H9 (cell line): ENCODE results near the gene C21orf58. TPM values are rescaled to one million over a fixed set of nuclear protein-coding genes. Genes with fewer than 3 reads are reported as not detected.

ENCODE experiments used
- DNase-seq: peaks from one replicate; pipeline ENCODE4 v3.0.0-alpha.2; 2017
- H2AFZ ChIP-seq: one replicate; pipeline ENCODE4 v1.6.1; 2013; ENCODE audit warnings: mild to moderate bottlenecking, low read length, control low read depth, moderate library complexity
- H2AK5ac ChIP-seq: 2 replicates; pipeline ENCODE4 v1.6.1; 2013; ENCODE audit warnings: low read length, control low read depth, mixed read lengths; ENCODE audit not compliant: insufficient read length
- H2BK120ac ChIP-seq: one replicate; pipeline ENCODE4 v1.6.1; 2013; ENCODE audit warnings: low read depth, mild to moderate bottlenecking, low read length, control low read depth, inconsistent platforms; ENCODE audit not compliant: poor library complexity, severe bottlenecking
- H2BK12ac ChIP-seq: 2 replicates; pipeline ENCODE4 v1.6.1; 2013; ENCODE audit warnings: low read length, control low read depth, mixed read lengths, low read depth; ENCODE audit not compliant: insufficient read length
- H2BK15ac ChIP-seq: 2 replicates; pipeline ENCODE4 v1.6.1; 2013; ENCODE audit warnings: low read depth, low read length, control low read depth
- H2BK20ac ChIP-seq: one replicate; pipeline ENCODE4 v1.6.1; 2013; ENCODE audit warnings: low read depth, mild to moderate bottlenecking, low read length, control low read depth, inconsistent platforms; ENCODE audit not compliant: poor library complexity, severe bottlenecking
- H2BK5ac ChIP-seq: 2 replicates; pipeline ENCODE4 v1.6.1; 2013; ENCODE audit warnings: low read length, control low read depth, mixed read lengths; ENCODE audit not compliant: insufficient read length
- H3K14ac ChIP-seq: 2 replicates; pipeline ENCODE4 v1.6.1; 2013; ENCODE audit warnings: low read length, control low read depth; ENCODE audit not compliant: insufficient read depth
- H3K18ac ChIP-seq: 2 replicates; pipeline ENCODE4 v1.6.1; 2013; ENCODE audit warnings: low read depth, mild to moderate bottlenecking, mixed read lengths, low read length, control low read depth; ENCODE audit not compliant: insufficient read length
- H3K23ac ChIP-seq: 2 replicates; pipeline ENCODE4 v1.6.1; 2013; ENCODE audit warnings: low read length, control low read depth, mixed read lengths, low read depth; ENCODE audit not compliant: insufficient read length
- H3K23me2 ChIP-seq: 2 replicates; pipeline ENCODE4 v1.6.1; 2013; ENCODE audit warnings: low read depth, mild to moderate bottlenecking, mixed read lengths, low read length, control low read depth; ENCODE audit not compliant: insufficient read length, poor library complexity, severe bottlenecking
- H3K27ac ChIP-seq: 2 replicates; pipeline ENCODE4 v1.5.1; 2013; ENCODE audit warnings: low read length, control low read depth, mixed read lengths, low read depth; ENCODE audit not compliant: insufficient read length
- H3K27me3 ChIP-seq: 2 replicates; pipeline ENCODE4 v1.6.1; 2013; ENCODE audit warnings: low read length, control low read depth, inconsistent platforms; ENCODE audit not compliant: insufficient read depth
- H3K4ac ChIP-seq: 2 replicates; pipeline ENCODE4 v1.6.1; 2013; ENCODE audit warnings: low read depth, mild to moderate bottlenecking, control low read depth, inconsistent platforms, low read length, moderate library complexity
- H3K4me1 ChIP-seq: 2 replicates; pipeline ENCODE4 v1.6.1; 2013; ENCODE audit warnings: low read length, control low read depth, inconsistent platforms; ENCODE audit not compliant: insufficient read depth
- H3K4me2 ChIP-seq: 2 replicates; pipeline ENCODE4 v1.6.1; 2013; ENCODE audit warnings: low read length, control low read depth, mixed read lengths; ENCODE audit not compliant: insufficient read length, insufficient read depth
- H3K56ac ChIP-seq: 2 replicates; pipeline ENCODE4 v1.6.1; 2013; ENCODE audit warnings: low read depth, mild to moderate bottlenecking, mixed read lengths, low read length, control low read depth; ENCODE audit not compliant: insufficient read length
- H3K79me1 ChIP-seq: 2 replicates; pipeline ENCODE4 v1.6.1; 2013; ENCODE audit warnings: low read depth, mild to moderate bottlenecking, moderate library complexity, low read length, control low read depth, inconsistent platforms; ENCODE audit not compliant: insufficient read depth, poor library complexity, severe bottlenecking
- H3K79me2 ChIP-seq: 2 replicates; pipeline ENCODE4 v1.6.1; 2013; ENCODE audit warnings: low read length, control low read depth, inconsistent platforms; ENCODE audit not compliant: insufficient read depth
- H3K9ac ChIP-seq: 2 replicates; pipeline ENCODE4 v1.6.1; 2013; ENCODE audit warnings: low read length, control low read depth, mixed read lengths; ENCODE audit not compliant: insufficient read length; ENCODE audit errors: extremely low read depth
- H3K9me3 ChIP-seq: one replicate; pipeline ENCODE4 v1.6.1; 2013; ENCODE audit warnings: low read depth, low read length, inconsistent platforms; ENCODE audit not compliant: control insufficient read depth
- H3T11ph ChIP-seq: one replicate; pipeline ENCODE4 v1.6.1; 2013; ENCODE audit warnings: mild to moderate bottlenecking, low read length, control low read depth, inconsistent platforms
- H4K20me1 ChIP-seq: one replicate; pipeline ENCODE4 v1.6.1; 2013; ENCODE audit not compliant: control insufficient read depth, insufficient read length, insufficient read depth
- H4K5ac ChIP-seq: 2 replicates; pipeline ENCODE4 v1.6.1; 2013; ENCODE audit warnings: low read depth, mild to moderate bottlenecking, mixed read lengths, low read length, control low read depth; ENCODE audit not compliant: insufficient read length
- H4K8ac ChIP-seq: replicated peaks from 2 replicates; pipeline ENCODE4 v1.6.1; 2013; ENCODE audit warnings: low read length, control low read depth, mixed read lengths, low read depth; ENCODE audit not compliant: insufficient read length
- H4K91ac ChIP-seq: 2 replicates; pipeline ENCODE4 v1.6.1; 2013; ENCODE audit warnings: low read depth, mild to moderate bottlenecking, moderate library complexity, mixed read lengths, low read length, control low read depth; ENCODE audit not compliant: insufficient read length
- H3K27ac Mint-ChIP-seq, 3 experiments: 2 replicates in 2 of 3; 3 replicates in 1 of 3; pipeline ENCODE4 v1.8.0; 2020 to 2021; ENCODE audit warnings: mixed read lengths in 3 of 3, mild to moderate bottlenecking in 1 of 3, moderate library complexity in 1 of 3
- H3K27me3 Mint-ChIP-seq: 2 replicates; pipeline ENCODE4 v1.8.0; 2021; ENCODE audit warnings: low read depth, mild to moderate bottlenecking, moderate library complexity, mixed read lengths
- H3K36me3 Mint-ChIP-seq, 3 experiments: 2 replicates in 2 of 3; 3 replicates in 1 of 3; pipeline ENCODE4 v1.8.0; 2020 to 2021; ENCODE audit warnings: low read depth in 3 of 3, mixed read lengths in 3 of 3; ENCODE audit not compliant: insufficient read depth in 1 of 3
- H3K4me1 Mint-ChIP-seq, 2 experiments: 2 replicates each; pipeline ENCODE4 v1.8.0; 2020; ENCODE audit warnings: mixed read lengths in 2 of 2
- H3K4me3 Mint-ChIP-seq, 2 experiments: 2 replicates in 1 of 2; 3 replicates in 1 of 2; pipeline ENCODE4 v1.8.0; 2020 to 2021; ENCODE audit warnings: mild to moderate bottlenecking in 2 of 2, mixed read lengths in 2 of 2, moderate library complexity in 1 of 2
- H3K9me3 Mint-ChIP-seq, 2 experiments: 2 replicates in 1 of 2; 3 replicates in 1 of 2; pipeline ENCODE4 v1.8.0; 2020; ENCODE audit warnings: mild to moderate bottlenecking in 2 of 2, mixed read lengths in 2 of 2, moderate library complexity in 1 of 2
- CTCF ChIP-seq: fragments of 200-600 bp; sonication (generic); conservative IDR thresholded peaks from 3 replicates; pipeline ENCODE4 v1.8.0; 2021; ENCODE audit warnings: antibody characterized with exemption, mild to moderate bottlenecking
- WGBS: extraction: QIAGEN DNeasy Blood & Tissue Kit; methylation state at CpG from one replicate; pipeline ENCODE4 v1.1.7; 2013; ENCODE audit warnings: missing lambda C conversion rate, low lambda C conversion rate, mixed read lengths; ENCODE audit not compliant: insufficient read length; ENCODE audit errors: extremely low coverage; 5-methylcytosine and 5-hydroxymethylcytosine counted together
- total RNA-seq: library from RNA; stranded (reverse); gene quantifications from 2 replicates; pipeline ENCODE4 v1.2.1, GENCODE V29; 2021

Gene C21orf58
- total RNA-seq, 1 experiment from 2014 or later, result 17.2 TPM

- Histone ChIP-seq H2BK15ac (no peak overlapping the region), H3K56ac (no peak overlapping the region), H3K79me1 (no peaks in the 10 kb centered on the region), H3K4ac (no peak overlapping the region), H2BK120ac (no peak overlapping the region), H3K18ac (no peak overlapping the region), H4K8ac (no peak overlapping the region), H3K27ac (no peak overlapping the region), H2AK5ac (no peak overlapping the region), H3K79me2 (no peaks in the 10 kb centered on the region), H3T11ph (no peak overlapping the region), H2AFZ (no peak overlapping the region), H2BK12ac (no peak overlapping the region), H3K9ac (no peak overlapping the region), H3K23ac (no peak overlapping the region), H3K9me3 (no peaks in the 10 kb centered on the region), H3K4me1 (no peaks in the 10 kb centered on the region), H4K91ac (no peak overlapping the region), H3K23me2 (no peaks in the 10 kb centered on the region), H3K14ac (no peak overlapping the region), H2BK20ac (no peak overlapping the region), H3K27me3 (no peaks in the 10 kb centered on the region), H4K20me1 (no peaks in the 10 kb centered on the region), H3K4me2 (no peak overlapping the region), H2BK5ac (no peak overlapping the region), H4K5ac (no peak overlapping the region)
- Mint-ChIP-seq H3K27me3 (no peaks in the 10 kb centered on the region), H3K36me3 (peaks cover 37 to 73% (median 72%) of the 10 kb centered on the region in 3 experiments), H3K27ac (peak overlapping the region in 1 of 3 experiments; percentile 61; a peak in 2 of 7 replicates), H3K9me3 (no peaks in the 10 kb centered on the region), H3K4me3 (no peak overlapping the region), H3K4me1 (no peaks in the 10 kb centered on the region)
- no peak for TF ChIP-seq CTCF
- no peak for DNase-seq
- no CpG with 5 or more reads among the region's 19 CpGs for WGBS
Measured at GRCh38 chr21:46357684-46358425, 34.2 kb upstream of the C21orf58 start.
